Mesenchymal stem cell (in vitro differentiated cells and primary cell): ENCODE results near the gene TRAM2.

ENCODE experiments used
- DNase-seq: peaks from one replicate; pipeline ENCODE4 v3.0.0-alpha.2; 2013
- H2AFZ ChIP-seq: one replicate; pipeline ENCODE4 v1.6.1; 2013; ENCODE audit warnings: low read depth, mild to moderate bottlenecking, control low read depth, inconsistent platforms, low read length, moderate library complexity
- H2AK5ac ChIP-seq: 2 replicates; pipeline ENCODE4 v1.6.1; 2013; ENCODE audit warnings: low read length, moderate library complexity, mild to moderate bottlenecking, inconsistent platforms; ENCODE audit not compliant: severe bottlenecking
- H2BK120ac ChIP-seq: one replicate; pipeline ENCODE4 v1.6.1; 2013; ENCODE audit warnings: low read depth, mild to moderate bottlenecking, inconsistent platforms, low read length, moderate library complexity
- H2BK12ac ChIP-seq, 2 experiments: one replicate each; pipeline ENCODE4 v1.6.1; 2013; ENCODE audit warnings: inconsistent platforms in 2 of 2, low read length in 2 of 2, mild to moderate bottlenecking in 2 of 2, moderate library complexity in 2 of 2, control low read depth in 1 of 2
- H2BK15ac ChIP-seq: one replicate; pipeline ENCODE4 v1.6.1; 2013; ENCODE audit warnings: mild to moderate bottlenecking, low read depth, inconsistent platforms; ENCODE audit not compliant: poor library complexity, severe bottlenecking
- H2BK5ac ChIP-seq: 2 replicates; pipeline ENCODE4 v1.6.1; 2013; ENCODE audit warnings: low read depth, mild to moderate bottlenecking, low read length, control low read depth, inconsistent platforms; ENCODE audit not compliant: poor library complexity, severe bottlenecking
- H3K14ac ChIP-seq, 2 experiments: one replicate each; pipeline ENCODE4 v1.6.1; 2013; ENCODE audit warnings: inconsistent platforms in 2 of 2, low read length in 2 of 2, control low read depth in 1 of 2, mild to moderate bottlenecking in 1 of 2, moderate library complexity in 1 of 2
- H3K18ac ChIP-seq, 2 experiments: one replicate each; pipeline ENCODE4 v1.6.1; 2013; ENCODE audit warnings: inconsistent platforms in 2 of 2, low read length in 2 of 2, control low read depth in 1 of 2, low read depth in 1 of 2, mild to moderate bottlenecking in 1 of 2
- H3K23ac ChIP-seq, 2 experiments: one replicate each; pipeline ENCODE4 v1.6.1; 2013; ENCODE audit warnings: inconsistent platforms in 2 of 2, low read length in 2 of 2, mild to moderate bottlenecking in 2 of 2, moderate library complexity in 2 of 2, control low read depth in 1 of 2
- H3K27ac ChIP-seq: 2 replicates; pipeline ENCODE4 v1.5.1; 2013; ENCODE audit warnings: mild to moderate bottlenecking, moderate library complexity, low read length, control low read depth, inconsistent platforms; ENCODE audit not compliant: poor library complexity, severe bottlenecking
- H3K27me3 ChIP-seq, 2 experiments: 2 replicates each; pipeline versions ENCODE4 v1.6.1 to v1.7.0; 2013; ENCODE audit warnings: low read length in 2 of 2, mild to moderate bottlenecking in 2 of 2, moderate library complexity in 2 of 2, control low read depth in 1 of 2, inconsistent platforms in 1 of 2; ENCODE audit not compliant: control insufficient read depth in 1 of 2, insufficient read depth in 1 of 2
- H3K36me3 ChIP-seq, 2 experiments: 2 replicates each; pipeline versions ENCODE4 v1.6.1 to v1.7.0; 2013; ENCODE audit warnings: low read length in 2 of 2, control low read depth in 1 of 2, inconsistent platforms in 1 of 2, low read depth in 1 of 2, mild to moderate bottlenecking in 1 of 2; ENCODE audit not compliant: insufficient read depth in 2 of 2, control insufficient read depth in 1 of 2
- H3K4ac ChIP-seq, 2 experiments: one replicate each; pipeline ENCODE4 v1.6.1; 2013; ENCODE audit warnings: inconsistent platforms in 2 of 2, low read length in 2 of 2, mild to moderate bottlenecking in 2 of 2, moderate library complexity in 2 of 2, control low read depth in 1 of 2, low read depth in 1 of 2
- H3K4me1 ChIP-seq: 2 replicates; pipeline ENCODE4 v1.6.1; 2013; ENCODE audit warnings: low read depth, low read length, control low read depth; ENCODE audit not compliant: control insufficient read depth, insufficient read depth
- H3K4me2 ChIP-seq: 2 replicates; pipeline ENCODE4 v1.6.1; 2013; ENCODE audit warnings: low read length, mild to moderate bottlenecking, inconsistent platforms; ENCODE audit not compliant: poor library complexity, severe bottlenecking
- H3K4me3 ChIP-seq, 2 experiments: 2 replicates each; pipeline versions ENCODE4 v1.5.1 to v1.7.0; 2013; ENCODE audit warnings: low read length in 2 of 2, mild to moderate bottlenecking in 2 of 2, control low read depth in 1 of 2, low read depth in 1 of 2; ENCODE audit not compliant: insufficient read depth in 1 of 2
- H3K79me1 ChIP-seq: replicated peaks from 2 replicates; pipeline ENCODE4 v1.6.1; 2013; ENCODE audit warnings: mild to moderate bottlenecking, control low read depth, low read length, inconsistent platforms; ENCODE audit not compliant: poor library complexity, severe bottlenecking
- H3K9ac ChIP-seq: 2 replicates; pipeline ENCODE4 v1.7.0; 2013; ENCODE audit warnings: mild to moderate bottlenecking, low read length, moderate library complexity
- H3K9me3 ChIP-seq: 2 replicates; pipeline ENCODE4 v1.7.0; 2013; ENCODE audit warnings: mild to moderate bottlenecking, low read length; ENCODE audit not compliant: control insufficient read depth
- H4K8ac ChIP-seq: one replicate; pipeline ENCODE4 v1.6.1; 2013; ENCODE audit warnings: inconsistent platforms, mild to moderate bottlenecking, low read length, moderate library complexity
- H4K91ac ChIP-seq: one replicate; pipeline ENCODE4 v1.6.1; 2013; ENCODE audit warnings: mild to moderate bottlenecking, low read length, inconsistent platforms
- WGBS: methylation state at CpG from one replicate; pipeline ENCODE4 v1.1.7; 2013; ENCODE audit warnings: mixed read lengths; 5-methylcytosine and 5-hydroxymethylcytosine counted together

Gene TRAM2

GRCh38 chr6:52496631-52497030 lies 80.2 kb downstream of the TRAM2 start:
- Histone ChIP-seq H3K27ac (no peak overlapping the region), H3K4ac (no peak overlapping the region), H2BK120ac (no peak overlapping the region), H3K23ac (no peak overlapping the region), H3K36me3 (peaks cover 24 to 61% of the 10 kb centered on the region in 2 experiments), H2BK5ac (no peak overlapping the region), H3K4me2 (no peak overlapping the region), H3K79me1 (peaks cover 14% of the 10 kb centered on the region), H3K9ac (no peak overlapping the region), H4K91ac (no peak overlapping the region), H3K4me1 (peaks cover 16% of the 10 kb centered on the region), H2AFZ (no peak overlapping the region), H3K18ac (peak overlapping the region in 1 of 2 experiments; percentile 48), H3K9me3 (no peaks in the 10 kb centered on the region), H2AK5ac (peak overlapping the region; percentile 15), H3K4me3 (no peak overlapping the region), H3K27me3 (no peaks in the 10 kb centered on the region), H3K14ac (no peak overlapping the region), H2BK12ac (peak overlapping the region in 1 of 2 experiments; percentile 52), H2BK15ac (no peak overlapping the region), H4K8ac (no peak overlapping the region)
- 93% methylated on average over 2 of the region's 2 CpGs for WGBS
- no peak for DNase-seq

- Histone ChIP-seq H3K4me3 (no peak overlapping the region), H4K91ac (no peak overlapping the region), H4K8ac (no peak overlapping the region), H3K18ac (no peak overlapping the region), H3K79me1 (peaks cover 14% of the 10 kb centered on the region), H3K4me2 (no peak overlapping the region), H2BK12ac (no peak overlapping the region), H3K9ac (no peak overlapping the region), H2BK5ac (no peak overlapping the region), H2AFZ (no peak overlapping the region), H3K4ac (no peak overlapping the region), H2AK5ac (no peak overlapping the region), H3K36me3 (peaks cover 21 to 54% of the 10 kb centered on the region in 2 experiments), H3K4me1 (peaks cover 16% of the 10 kb centered on the region), H2BK120ac (no peak overlapping the region), H3K14ac (no peak overlapping the region), H3K23ac (no peak overlapping the region), H3K27ac (no peak overlapping the region), H3K27me3 (no peaks in the 10 kb centered on the region), H3K9me3 (no peaks in the 10 kb centered on the region), H2BK15ac (no peak overlapping the region)
- 100% methylated on average over 3 of the region's 3 CpGs for WGBS
- no peak for DNase-seq
Observed at GRCh38 chr6:52495922-52496321, 80.9 kb downstream of the TRAM2 start.

GRCh38 chr6:52494298-52495072 lies 82.4 kb downstream of the TRAM2 start:
- Histone ChIP-seq H2BK120ac (no peak overlapping the region), H2AFZ (no peak overlapping the region), H3K27me3 (no peaks in the 10 kb centered on the region), H4K91ac (no peak overlapping the region), H2BK15ac (no peak overlapping the region), H3K79me1 (peaks cover 7% of the 10 kb centered on the region), H3K9me3 (no peaks in the 10 kb centered on the region), H3K4ac (no peak overlapping the region), H3K18ac (no peak overlapping the region), H4K8ac (no peak overlapping the region), H3K4me1 (peaks cover 12% of the 10 kb centered on the region), H3K4me3 (no peak overlapping the region), H3K9ac (no peak overlapping the region), H3K27ac (no peak overlapping the region), H3K14ac (no peak overlapping the region), H2BK12ac (no peak overlapping the region), H2AK5ac (no peak overlapping the region), H3K4me2 (no peak overlapping the region), H3K36me3 (peaks cover 8 to 41% of the 10 kb centered on the region in 2 experiments), H2BK5ac (no peak overlapping the region), H3K23ac (no peak overlapping the region)
- over 99% methylated on average over 6 of the region's 7 CpGs for WGBS
- no peak for DNase-seq

- no peak for DNase-seq
- Histone ChIP-seq H2BK12ac (no peak overlapping the region), H3K14ac (no peak overlapping the region), H3K9me3 (no peaks in the 10 kb centered on the region), H3K27ac (no peak overlapping the region), H3K23ac (no peak overlapping the region), H3K18ac (no peak overlapping the region), H2AFZ (no peak overlapping the region), H4K8ac (no peak overlapping the region), H2AK5ac (no peak overlapping the region), H4K91ac (no peak overlapping the region), H3K9ac (no peak overlapping the region), H3K4me2 (no peak overlapping the region), H3K36me3 (peaks cover 7 to 34% of the 10 kb centered on the region in 2 experiments), H3K4me3 (no peak overlapping the region), H3K4ac (no peak overlapping the region), H3K79me1 (peaks cover 7% of the 10 kb centered on the region), H2BK15ac (no peak overlapping the region), H3K27me3 (no peaks in the 10 kb centered on the region), H2BK5ac (no peak overlapping the region), H3K4me1 (peaks cover 9% of the 10 kb centered on the region), H2BK120ac (no peak overlapping the region)
- WGBS: 87% methylated on average over 2 of the region's 3 CpGs
Observed at GRCh38 chr6:52493669-52494068, 83.2 kb downstream of the TRAM2 start.
